NCI-H1436 (cell line): ENCODE results near the gene BNIP5.
A peak's percentile ranks its signal among the peaks of the same experiment; 100 is the strongest.
"Not testable (repeated sequence)": the region's sequence is repeated elsewhere in the genome, so short reads cannot be mapped to it uniquely, and the experiment has no call there.

ENCODE experiments used
- DNase-seq: peaks from one replicate; lab custom pipeline; 2025; lab: John Stamatoyannopoulos, UW

BNIP5 gene

DNA sequence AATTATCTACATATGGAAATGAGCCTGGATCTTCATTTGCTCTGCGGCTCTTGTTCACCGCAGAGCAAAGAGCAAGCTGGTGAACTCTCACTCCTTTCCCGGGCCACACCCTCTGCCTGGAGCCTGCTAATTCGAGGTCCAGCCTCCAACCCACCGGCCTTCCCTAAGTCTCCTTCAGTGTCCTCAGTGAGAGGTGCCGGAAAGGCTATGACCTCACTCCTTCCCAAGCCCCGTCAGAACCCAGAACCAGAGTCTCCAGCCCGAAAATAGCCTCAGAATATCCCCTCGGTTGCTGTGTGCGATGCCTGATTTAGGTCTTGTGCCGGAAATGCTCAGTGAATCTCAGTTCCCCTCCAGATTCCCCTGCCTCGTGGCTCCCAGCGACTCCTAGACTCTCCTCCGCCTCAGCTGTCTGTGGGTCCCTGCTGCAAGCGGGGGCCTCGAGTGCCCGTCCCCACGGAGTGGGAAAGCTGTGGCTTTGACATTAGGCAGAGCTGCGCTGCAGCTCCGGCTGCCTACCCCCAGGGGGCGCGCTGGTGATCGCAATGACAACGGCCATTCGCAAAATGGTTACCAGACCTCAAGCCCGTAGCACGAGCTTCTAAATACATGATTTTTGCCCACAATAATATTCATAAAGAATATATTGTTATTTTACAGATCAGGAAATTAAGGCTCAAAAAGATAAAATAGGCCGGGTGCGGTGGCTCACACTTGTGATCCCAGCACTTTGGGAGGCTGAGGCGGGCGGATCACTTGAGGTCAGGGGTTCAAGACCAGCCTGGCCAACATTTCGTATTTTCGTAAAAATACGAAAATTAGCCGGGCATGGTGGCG is 4.1 kb upstream of the BNIP5 start:
- DNase-seq, result peak; percentile 55

DNA sequence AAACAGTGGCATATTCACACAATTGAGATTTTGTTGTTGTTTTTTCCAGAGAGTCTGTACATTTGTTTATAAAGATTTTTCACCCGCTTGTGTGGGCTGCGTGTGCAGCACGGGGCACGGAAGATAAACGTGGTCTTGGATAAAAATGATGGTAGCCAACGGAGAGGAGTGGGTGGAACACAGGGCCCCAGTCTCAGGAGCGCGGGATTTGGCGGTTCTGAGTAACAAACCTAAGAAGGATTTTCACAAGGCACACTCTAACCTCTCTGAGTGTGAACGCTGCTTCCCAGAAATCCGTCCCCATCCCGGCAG is 3.6 kb upstream of the BNIP5 start:
- DNase-seq, result no peak

DNA sequence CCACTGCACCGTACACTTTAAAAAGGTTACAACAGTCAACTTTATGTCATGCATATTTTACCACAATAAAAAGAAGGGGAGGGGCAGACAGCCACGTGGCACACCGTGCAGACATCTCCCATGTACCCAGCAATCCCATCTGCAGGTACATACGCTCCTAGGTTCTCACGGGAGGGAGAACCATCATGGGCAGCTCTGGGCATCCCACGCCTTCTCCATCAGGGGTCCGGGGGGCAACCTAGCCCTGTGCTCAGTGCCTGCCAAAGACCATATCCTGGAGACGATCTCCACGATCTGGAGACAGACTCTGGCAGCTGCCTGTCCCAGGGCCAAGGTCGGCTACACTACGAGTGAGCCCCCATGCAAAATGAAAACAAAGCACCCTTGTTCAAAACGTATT is 2.5 kb upstream of the BNIP5 start:
- no peak for DNase-seq

- not testable (repeated sequence) for DNase-seq
Observed at GRCh38 chr6:36338223-36338622, 1.5 kb upstream of the BNIP5 start.

- no peak for DNase-seq
Observed at GRCh38 chr6:36337814-36338213, 1.1 kb upstream of the BNIP5 start.

- no peak for DNase-seq
Observed at GRCh38 chr6:36336208-36336710, 429 bp downstream of the BNIP5 start.

- no peak for DNase-seq
Observed at GRCh38 chr6:36335465-36336207, 1.1 kb downstream of the BNIP5 start.

- no peak for DNase-seq
Observed at GRCh38 chr6:36334832-36335459, 1.7 kb downstream of the BNIP5 start.

DNA sequence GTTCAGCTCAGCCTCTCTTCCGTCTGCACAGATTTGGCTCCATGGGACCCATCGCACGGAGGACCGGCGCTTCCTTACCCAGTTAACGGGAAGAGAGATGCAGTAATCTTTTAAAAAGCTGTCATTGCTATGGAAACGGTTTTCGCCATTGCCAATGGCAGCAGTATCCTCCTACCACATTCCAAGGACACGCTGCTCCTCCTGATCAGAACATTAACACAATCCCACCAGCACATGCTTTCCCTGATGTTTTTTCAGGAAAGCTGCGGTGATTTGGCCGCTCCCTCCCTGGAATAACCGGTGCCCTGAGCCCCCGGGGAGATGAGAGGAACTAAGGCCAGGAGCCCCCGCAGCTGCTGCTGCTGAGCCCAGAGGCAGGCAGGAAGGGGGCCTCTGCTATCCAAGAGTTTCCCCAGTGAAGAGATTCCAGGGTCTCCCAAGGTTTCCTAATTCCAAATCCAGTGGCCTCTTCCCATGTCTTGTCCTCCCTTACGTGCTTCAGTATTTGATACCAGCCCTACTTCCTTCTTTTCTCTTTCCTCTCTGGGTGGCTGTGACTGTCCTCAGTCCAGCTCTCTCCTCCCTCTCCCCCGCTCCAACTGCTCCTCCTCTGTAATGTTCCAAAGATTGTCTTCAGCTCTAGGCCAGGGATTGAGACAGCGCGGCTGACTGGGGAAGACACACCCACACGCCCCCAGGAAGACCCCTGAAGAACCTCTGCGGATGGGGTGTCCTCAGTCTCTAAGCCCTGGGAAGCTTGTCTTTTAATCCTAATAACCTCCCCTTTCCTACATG is 2.6 kb downstream of the BNIP5 start:
- DNase-seq, result no peak

- no peak for DNase-seq
Observed at GRCh38 chr6:36333171-36333895, 3.4 kb downstream of the BNIP5 start.

DNA sequence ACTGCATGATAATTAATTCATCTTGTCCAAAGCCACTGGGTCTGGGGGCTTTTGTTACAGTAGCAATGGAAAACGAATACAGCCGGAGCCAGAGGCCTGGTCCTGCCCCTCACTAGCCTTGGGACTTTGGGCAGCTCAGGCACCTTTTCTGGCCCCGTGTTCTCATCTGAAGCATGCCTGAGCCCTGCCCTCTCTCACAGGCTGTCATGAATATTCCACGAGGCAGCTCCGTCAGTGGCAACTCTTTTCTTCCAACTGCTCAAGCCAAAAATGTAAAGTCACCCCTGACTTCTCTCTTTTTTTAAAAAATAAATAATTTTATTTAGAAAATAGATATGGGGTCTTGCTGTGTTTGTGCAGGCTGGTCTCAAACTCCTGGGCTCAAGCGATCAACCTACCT is 5.3 kb downstream of the BNIP5 start:
- DNase-seq, result no peak

DNA sequence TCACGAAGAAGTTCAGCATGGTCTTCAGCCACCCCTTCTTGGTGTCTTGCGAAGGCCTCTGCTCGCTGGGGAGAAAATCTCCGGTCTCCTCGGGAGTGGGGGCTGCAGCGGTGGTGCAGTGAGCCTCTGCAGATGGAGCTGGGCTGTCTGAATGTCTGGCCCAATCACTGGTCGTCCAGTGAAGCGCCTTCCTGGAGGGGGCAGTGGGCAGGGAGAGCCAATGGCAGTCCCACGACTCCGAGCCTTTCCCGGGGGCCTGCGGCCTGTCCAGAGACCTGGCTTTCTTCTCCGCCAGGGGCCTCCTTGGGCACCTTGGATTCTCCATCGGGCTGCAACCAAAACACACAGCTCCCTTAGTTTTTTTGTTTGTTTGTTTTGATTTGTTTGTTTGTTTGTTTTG is 6.3 kb downstream of the BNIP5 start:
- no peak for DNase-seq

- DNase-seq, result no peak
Observed at GRCh38 chr6:36329798-36330291, 6.8 kb downstream of the BNIP5 start.

DNA sequence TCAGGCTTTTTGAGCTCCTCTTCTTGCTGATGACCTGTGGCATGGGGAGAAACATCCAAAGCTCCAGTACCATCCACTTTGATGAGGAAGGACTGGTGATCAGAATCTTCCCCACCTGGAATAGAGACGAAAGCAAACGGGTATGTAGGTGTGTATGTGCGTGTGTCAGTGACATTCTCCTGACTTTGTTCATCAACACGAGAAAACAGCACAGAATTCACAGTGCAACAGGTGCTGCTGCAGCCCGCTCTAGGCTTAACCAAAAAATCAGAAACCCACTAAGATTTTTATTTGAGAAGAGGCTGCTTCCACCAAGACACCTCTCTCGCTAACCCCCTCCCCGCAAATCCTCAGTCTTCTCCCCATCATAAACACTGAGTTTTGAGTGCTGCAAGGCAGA is 8.1 kb downstream of the BNIP5 start:
- DNase-seq, result no peak

DNA sequence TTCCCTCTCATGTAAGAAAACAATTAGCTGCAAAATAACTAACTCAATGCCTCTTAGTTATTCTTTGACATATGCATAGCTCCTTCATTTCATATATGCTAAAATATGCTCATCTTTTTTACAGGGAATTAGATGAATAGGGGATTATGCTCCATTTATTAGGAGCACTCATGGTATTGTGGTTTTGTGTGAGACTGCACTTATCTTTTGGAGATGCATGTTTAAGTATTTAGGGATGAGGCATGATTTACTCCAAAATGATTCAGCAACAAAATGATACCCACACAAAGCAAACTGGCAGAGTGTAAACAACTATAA is 8.8 kb downstream of the BNIP5 start:
- no peak for DNase-seq

DNA sequence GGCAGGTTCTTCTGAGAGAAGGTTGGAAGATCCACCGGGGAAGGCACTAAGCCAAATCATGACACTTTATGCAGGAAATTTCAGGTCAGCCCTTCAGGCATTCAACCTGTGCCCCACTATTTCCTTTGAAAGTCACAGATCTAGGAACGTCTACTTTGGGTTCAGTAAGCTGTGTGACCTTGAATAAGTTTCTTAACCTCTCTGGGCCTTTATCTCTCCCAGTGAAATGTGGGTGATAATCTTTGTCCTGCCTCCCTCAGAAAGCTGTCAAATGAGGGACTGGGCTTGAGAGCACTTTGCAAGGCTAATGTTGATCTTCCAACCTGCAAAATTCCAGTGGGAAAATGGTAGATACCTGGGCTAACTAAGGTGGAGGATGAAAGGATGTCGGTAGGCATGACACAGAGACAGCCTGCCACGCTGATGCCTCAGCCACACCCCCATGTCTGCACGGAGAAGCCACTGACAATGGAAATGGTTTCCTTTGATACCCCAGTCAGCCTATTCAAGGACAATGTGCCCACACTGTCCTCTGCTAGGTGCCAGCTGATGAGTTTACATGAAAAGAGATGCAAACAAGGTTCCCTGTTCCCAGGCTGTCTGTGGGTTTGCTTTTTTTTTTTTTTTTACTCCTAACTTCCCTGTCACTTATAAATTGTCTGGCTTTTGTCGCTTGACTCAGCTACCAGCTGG is 9.3 kb downstream of the BNIP5 start:
- DNase-seq, result no peak

DNA sequence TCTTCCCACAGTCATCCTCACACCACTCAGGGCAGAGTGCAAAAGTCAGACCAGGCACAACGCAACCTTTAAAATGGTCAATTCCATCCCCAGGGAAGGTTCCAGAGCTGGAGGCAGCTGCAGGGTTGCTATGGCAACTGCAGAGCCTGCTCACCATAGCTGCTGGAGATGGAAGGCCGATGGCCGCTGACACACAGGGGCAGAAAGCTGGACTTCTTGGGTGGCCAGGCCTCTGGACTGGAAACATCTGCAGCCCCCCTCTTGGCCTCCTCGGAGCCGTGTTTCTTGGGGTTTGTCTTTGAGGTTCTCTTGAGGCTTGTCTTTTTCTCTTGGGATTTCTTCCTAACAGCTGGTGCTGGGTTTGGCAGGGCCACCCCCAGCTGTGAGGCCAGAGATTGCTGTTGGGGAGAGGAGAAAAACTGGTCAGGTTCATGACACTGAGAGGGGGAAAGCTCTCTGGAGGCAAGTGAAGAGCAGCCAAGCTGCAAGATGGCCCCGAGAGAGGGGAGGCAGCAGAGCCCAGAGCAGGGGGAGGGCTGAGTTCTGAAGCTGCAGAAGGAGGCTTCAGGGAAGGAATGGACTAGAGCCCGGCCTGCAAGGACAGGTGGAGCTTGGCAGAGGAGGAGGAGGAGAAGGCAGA is 10.2 kb downstream of the BNIP5 start:
- no peak for DNase-seq

- DNase-seq, result no peak
Observed at GRCh38 chr6:36324715-36325114, 12.0 kb downstream of the BNIP5 start.

GRCh38 chr6:36324191-36324590 is 12.5 kb downstream of the BNIP5 start:
- no peak for DNase-seq

- no peak for DNase-seq
Observed at GRCh38 chr6:36323062-36323461, 13.6 kb downstream of the BNIP5 start.
